Hepatocyte (in vitro differentiated cells): ENCODE measurements around the gene SCYGR1.

Experiments
- CTCF ChIP-seq: fragments of 200-600 bp; sonication (generic); IDR thresholded peaks from 2 replicates; pipeline ENCODE4 v1.5.1; 2016; ENCODE audit warnings: antibody characterized with exemption, mild to moderate bottlenecking; ENCODE audit not compliant: poor library complexity
- EZH2 ChIP-seq: fragments of 200-600 bp; sonication (generic); IDR thresholded peaks from 2 replicates; pipeline ENCODE4 v1.6.1; 2016; ENCODE audit warnings: antibody characterized with exemption, mild to moderate bottlenecking, borderline replicate concordance

- TF ChIP-seq EZH2 (no peak), CTCF (no peak)
These were observed 13.6 kb downstream of the SCYGR1 start for GRCh38 chr2:227374158-227374557.
